OCI-LY3 (cell line): Measurements from ENCODE around the gene GPR171.

ENCODE experiments used
- EZH2phosphoT487 ChIP-seq: fragments of 200-600 bp; shearing (Covaris generic); IDR thresholded peaks from 2 replicates; pipeline ENCODE4 v1.6.1; 2018; ENCODE audit warnings: antibody characterized with exemption, mixed run types, low read depth
- TF ChIP-seq, protein P1 (sequence below): fragments of 200-600, 300-600 bp; sonication (generic); IDR thresholded peaks from 2 replicates; pipeline ENCODE4 v1.5.1; 2014; ENCODE audit warnings: antibody characterized with exemption, low read length, low read depth

DNA sequence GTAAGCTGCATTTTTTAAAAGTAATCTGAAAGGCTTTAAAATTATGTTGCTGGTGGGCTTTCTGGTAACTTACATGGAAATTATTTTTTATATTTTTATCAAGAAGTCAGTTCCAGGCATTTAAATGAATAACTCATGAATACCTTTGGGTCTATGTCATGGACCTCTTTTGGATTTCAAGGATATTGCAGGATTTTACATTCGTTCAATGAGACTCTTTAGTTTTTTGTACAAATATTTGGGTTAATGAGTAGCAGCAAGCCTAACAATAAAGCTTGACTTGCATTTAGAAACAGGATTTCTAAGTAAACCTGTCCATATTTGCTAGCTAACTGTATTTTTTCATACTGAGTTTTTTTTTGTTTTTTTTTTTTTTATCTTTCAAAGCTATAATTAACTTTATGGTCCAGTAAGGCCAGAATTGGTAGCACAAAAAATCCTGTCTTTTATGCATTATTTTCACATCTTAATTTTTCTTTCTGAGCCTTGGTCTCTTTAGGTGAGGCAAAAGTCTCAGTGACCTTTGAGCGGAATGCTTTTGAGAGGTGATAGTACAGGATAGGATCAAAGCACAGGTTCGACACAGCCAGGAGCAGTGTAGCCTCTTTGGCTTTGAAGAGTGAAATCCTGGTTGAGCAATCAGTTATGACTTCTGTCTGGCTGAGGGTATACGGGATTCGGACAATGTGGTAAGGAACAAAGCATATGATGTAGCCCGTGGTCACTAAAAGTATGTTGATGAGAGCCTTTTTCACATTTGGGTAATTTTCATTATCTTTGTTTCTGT, 4.8 kb downstream of the GPR171 start:
- TF ChIP-seq, protein P1, sequence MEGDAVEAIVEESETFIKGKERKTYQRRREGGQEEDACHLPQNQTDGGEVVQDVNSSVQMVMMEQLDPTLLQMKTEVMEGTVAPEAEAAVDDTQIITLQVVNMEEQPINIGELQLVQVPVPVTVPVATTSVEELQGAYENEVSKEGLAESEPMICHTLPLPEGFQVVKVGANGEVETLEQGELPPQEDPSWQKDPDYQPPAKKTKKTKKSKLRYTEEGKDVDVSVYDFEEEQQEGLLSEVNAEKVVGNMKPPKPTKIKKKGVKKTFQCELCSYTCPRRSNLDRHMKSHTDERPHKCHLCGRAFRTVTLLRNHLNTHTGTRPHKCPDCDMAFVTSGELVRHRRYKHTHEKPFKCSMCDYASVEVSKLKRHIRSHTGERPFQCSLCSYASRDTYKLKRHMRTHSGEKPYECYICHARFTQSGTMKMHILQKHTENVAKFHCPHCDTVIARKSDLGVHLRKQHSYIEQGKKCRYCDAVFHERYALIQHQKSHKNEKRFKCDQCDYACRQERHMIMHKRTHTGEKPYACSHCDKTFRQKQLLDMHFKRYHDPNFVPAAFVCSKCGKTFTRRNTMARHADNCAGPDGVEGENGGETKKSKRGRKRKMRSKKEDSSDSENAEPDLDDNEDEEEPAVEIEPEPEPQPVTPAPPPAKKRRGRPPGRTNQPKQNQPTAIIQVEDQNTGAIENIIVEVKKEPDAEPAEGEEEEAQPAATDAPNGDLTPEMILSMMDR: no peak
- TF ChIP-seq EZH2phosphoT487: no peak
